Right atrium auricular region (tissue), 2 donors: ENCODE measurements around the gene KRTAP10-5. TPM values are rescaled to one million over a fixed set of nuclear protein-coding genes. Genes with fewer than 3 reads are reported as not detected.
"Not testable (repeated sequence)": the region's sequence is repeated elsewhere in the genome, so short reads cannot be mapped to it uniquely, and the experiment has no call there.

Source experiments
- DNase-seq: peaks from one replicate; pipeline ENCODE4 v3.0.0-alpha.2; 2019; ENCODE audit warnings: low spot score
- H3K27ac ChIP-seq, 2 donors: fragments of 200-600 bp; sonication (generic); 1 replicate in 1 of 2; 2 replicates in 1 of 2; pipeline ENCODE4 v1.5.1; 2016 to 2019
- H3K27me3 ChIP-seq, 2 donors: fragments of 200-600 bp; sonication (generic); one replicate each; pipeline versions ENCODE4 v1.5.1 to v1.6.0; 2017 to 2019
- H3K36me3 ChIP-seq: fragments of 200-600 bp; sonication (generic); one replicate; pipeline ENCODE4 v1.5.1; 2016
- H3K4me1 ChIP-seq, 2 donors: fragments of 200-600 bp; sonication (generic); one replicate each; pipeline versions ENCODE4 v1.5.1 to v1.6.0; 2017 to 2019
- H3K4me3 ChIP-seq, 2 donors: fragments of 200-600 bp; sonication (generic); 1 replicate in 1 of 2; 2 replicates in 1 of 2; pipeline ENCODE4 v1.5.1; 2017 to 2019; ENCODE audit warnings: mild to moderate bottlenecking in 1 of 2, moderate library complexity in 1 of 2
- H3K9me3 ChIP-seq, 2 donors: fragments of 200-600 bp; sonication (generic); one replicate each; pipeline ENCODE4 v1.5.1; 2019
- CTCF ChIP-seq, 2 donors: fragments of 200-600 bp; sonication (generic); IDR thresholded peaks; one replicate each; pipeline ENCODE4 v1.5.1; 2019; ENCODE audit warnings: antibody characterized with exemption in 2 of 2
- total RNA-seq, 2 donors: library from RNA; depleted of rRNA; stranded (reverse); fragments of >200 nt; gene quantifications; one replicate each; pipeline ENCODE4 v1.1.0, GENCODE V29; 2016

KRTAP10-5 gene
- total RNA-seq, 2 donors from 2014 or later, result not detected

GRCh38 chr21:44564886-44565598, 15.4 kb downstream of the KRTAP10-5 start:
- Histone ChIP-seq H3K27ac (no peak overlapping the region), H3K4me3 (no peak overlapping the region), H3K27me3 (no peaks in the 10 kb centered on the region), H3K9me3 (no peaks in the 10 kb centered on the region), H3K36me3 (no peaks in the 10 kb centered on the region), H3K4me1 (no peaks in the 10 kb centered on the region)
- no peak for DNase-seq
- no peak for TF ChIP-seq CTCF (IDR thresholded peaks at IDR 0.05)

- Histone ChIP-seq H3K9me3 (peaks cover 0 to 5% of the 10 kb centered on the region in 2 donors), H3K27ac (no peak overlapping the region), H3K4me3 (no peak overlapping the region), H3K4me1 (no peaks in the 10 kb centered on the region), H3K36me3 (no peaks in the 10 kb centered on the region), H3K27me3 (no peaks in the 10 kb centered on the region)
- no peak for DNase-seq
- no peak for TF ChIP-seq CTCF (IDR thresholded peaks at IDR 0.05)
Observed at GRCh38 chr21:44564099-44564498, 16.3 kb downstream of the KRTAP10-5 start.

GRCh38 chr21:44558695-44559094, 21.7 kb downstream of the KRTAP10-5 start, which contains the start of gene KRTAP10-3:
Gene KRTAP10-3, minus strand, starts transcription at chr21:44558795. Its CDS starts 80 bp downstream, at chr21:44558715.
- Histone ChIP-seq H3K27ac (no peak within 1 kb of the TSS), H3K4me1 (no peaks in the 10 kb centered on the region), H3K9me3 (peaks cover 0 to 5% of the 10 kb centered on the region in 2 donors), H3K36me3 (no peaks in the 10 kb centered on the region), H3K27me3 (no peaks in the 10 kb centered on the region), H3K4me3 (no peak within 1 kb of the TSS)
- DNase-seq, result no peak
- TF ChIP-seq CTCF (IDR thresholded peaks at IDR 0.05), result no peak

- H3K4me1 ChIP-seq, H3K27ac ChIP-seq, H3K27me3 ChIP-seq, H3K36me3 ChIP-seq, H3K4me3 ChIP-seq, H3K9me3 ChIP-seq: not testable (repeated sequence)
- peak; percentile 11 for DNase-seq
Observed at GRCh38 chr21:44558329-44558675, 22.1 kb downstream of the KRTAP10-5 start.

GRCh38 chr21:44557491-44558328, 22.7 kb downstream of the KRTAP10-5 start:
- DNase-seq, result peak; percentile 28
- no peaks in the 10 kb centered on the region for H3K27me3 ChIP-seq
- no peak for TF ChIP-seq CTCF (IDR thresholded peaks at IDR 0.05)
- peaks cover 0 to 5% of the 10 kb centered on the region in 2 donors for H3K9me3 ChIP-seq
- H3K4me3 ChIP-seq, result no peak overlapping the region
- H3K27ac ChIP-seq, result no peak overlapping the region
- no peaks in the 10 kb centered on the region for H3K36me3 ChIP-seq
- no peaks in the 10 kb centered on the region for H3K4me1 ChIP-seq

- no peaks in the 10 kb centered on the region for H3K36me3 ChIP-seq
- no peak overlapping the region for H3K4me3 ChIP-seq
- no peaks in the 10 kb centered on the region for H3K4me1 ChIP-seq
- no peaks in the 10 kb centered on the region for H3K27me3 ChIP-seq
- H3K9me3 ChIP-seq, result peaks cover 0 to 5% of the 10 kb centered on the region in 2 donors
- DNase-seq, result no peak
- no peak overlapping the region for H3K27ac ChIP-seq
- no peak for TF ChIP-seq CTCF (IDR thresholded peaks at IDR 0.05)
Observed at GRCh38 chr21:44556879-44557278, 23.5 kb downstream of the KRTAP10-5 start.
